Measurements from ENCODE around the gene FAM168A. TPM values are rescaled to one million over a fixed set of nuclear protein-coding genes. Genes with fewer than 3 reads are reported as not detected.
"Not testable (repeated sequence)": the region's sequence is repeated elsewhere in the genome, so short reads cannot be mapped to it uniquely, and the experiment has no call there.

The FAM168A gene
- total RNA-seq, 1 experiment from 2014 or later, result 30.4 TPM

- no peak overlapping the region for H3K4me3 Mint-ChIP-seq (ENCODE audit: low read depth, unreplicated experiment)
- no peaks in the 10 kb centered on the region for H3K27me3 Mint-ChIP-seq (ENCODE audit: unreplicated experiment)
- H3K36me3 Mint-ChIP-seq (ENCODE audit: insufficient read depth, unreplicated experiment), result no peaks in the 10 kb centered on the region
- CTCF ChIA-PET, result no interaction called here
- DNase-seq, result no peak
- no peaks in the 10 kb centered on the region for H3K9me3 Mint-ChIP-seq (ENCODE audit: low read depth, unreplicated experiment)
- BruUV-seq (replicated peaks), result no TSS peak
- intact Hi-C loops (cut with micrococcal nuclease; ENCODE audit: unreplicated experiment), result no loop called here
- H3K4me1 Mint-ChIP-seq (ENCODE audit: low read depth, unreplicated experiment), result no peaks in the 10 kb centered on the region
- TF ChIP-seq CTCF (IDR thresholded peaks at IDR 0.05; ENCODE audit: unreplicated experiment), result no peak
- H3K27ac Mint-ChIP-seq (ENCODE audit: unreplicated experiment), result no peak overlapping the region
Observed at GRCh38 chr11:73579641-73580434, 18.1 kb downstream of the FAM168A start.

GRCh38 chr11:73578592-73579185 is 19.2 kb downstream of the FAM168A start:
- no peak for TF ChIP-seq CTCF (IDR thresholded peaks at IDR 0.05; ENCODE audit: unreplicated experiment)
- H3K36me3 Mint-ChIP-seq (ENCODE audit: insufficient read depth, unreplicated experiment), result no peaks in the 10 kb centered on the region
- no peaks in the 10 kb centered on the region for H3K27me3 Mint-ChIP-seq (ENCODE audit: unreplicated experiment)
- BruUV-seq (replicated peaks), result no TSS peak
- no peak overlapping the region for H3K4me3 Mint-ChIP-seq (ENCODE audit: low read depth, unreplicated experiment)
- CTCF ChIA-PET, result no interaction called here
- no peak overlapping the region for H3K27ac Mint-ChIP-seq (ENCODE audit: unreplicated experiment)
- no peaks in the 10 kb centered on the region for H3K9me3 Mint-ChIP-seq (ENCODE audit: low read depth, unreplicated experiment)
- intact Hi-C loops (cut with micrococcal nuclease; ENCODE audit: unreplicated experiment), result no loop called here
- H3K4me1 Mint-ChIP-seq (ENCODE audit: low read depth, unreplicated experiment), result no peaks in the 10 kb centered on the region
- no peak for DNase-seq

- H3K4me3 Mint-ChIP-seq (ENCODE audit: low read depth, unreplicated experiment), result no peak overlapping the region
- no peak for TF ChIP-seq CTCF (IDR thresholded peaks at IDR 0.05; ENCODE audit: unreplicated experiment)
- BruUV-seq (replicated peaks), result no TSS peak
- CTCF ChIA-PET, result no interaction called here
- no peak overlapping the region for H3K27ac Mint-ChIP-seq (ENCODE audit: unreplicated experiment)
- no peaks in the 10 kb centered on the region for H3K36me3 Mint-ChIP-seq (ENCODE audit: insufficient read depth, unreplicated experiment)
- no peaks in the 10 kb centered on the region for H3K27me3 Mint-ChIP-seq (ENCODE audit: unreplicated experiment)
- no peaks in the 10 kb centered on the region for H3K9me3 Mint-ChIP-seq (ENCODE audit: low read depth, unreplicated experiment)
- intact Hi-C loops (cut with micrococcal nuclease; ENCODE audit: unreplicated experiment), result no loop called here
- no peak for DNase-seq
- H3K4me1 Mint-ChIP-seq (ENCODE audit: low read depth, unreplicated experiment), result no peaks in the 10 kb centered on the region
Observed at GRCh38 chr11:73577496-73577917, 20.4 kb downstream of the FAM168A start.

GRCh38 chr11:73576185-73576614 is 21.7 kb downstream of the FAM168A start:
- no peak for TF ChIP-seq CTCF (IDR thresholded peaks at IDR 0.05; ENCODE audit: unreplicated experiment)
- no peaks in the 10 kb centered on the region for H3K27me3 Mint-ChIP-seq (ENCODE audit: unreplicated experiment)
- CTCF ChIA-PET, result no interaction called here
- intact Hi-C loops (cut with micrococcal nuclease; ENCODE audit: unreplicated experiment), result no loop called here
- no peak overlapping the region for H3K4me3 Mint-ChIP-seq (ENCODE audit: low read depth, unreplicated experiment)
- DNase-seq, result no peak
- H3K4me1 Mint-ChIP-seq (ENCODE audit: low read depth, unreplicated experiment), result no peaks in the 10 kb centered on the region
- no peak overlapping the region for H3K27ac Mint-ChIP-seq (ENCODE audit: unreplicated experiment)
- no TSS peak for BruUV-seq (replicated peaks)
- no peaks in the 10 kb centered on the region for H3K36me3 Mint-ChIP-seq (ENCODE audit: insufficient read depth, unreplicated experiment)
- H3K9me3 Mint-ChIP-seq (ENCODE audit: low read depth, unreplicated experiment), result no peaks in the 10 kb centered on the region

GRCh38 chr11:73571982-73572381 is 25.9 kb downstream of the FAM168A start:
- DNase-seq; H3K27me3 Mint-ChIP-seq (ENCODE audit: unreplicated experiment); CTCF ChIA-PET; H3K27ac Mint-ChIP-seq (ENCODE audit: unreplicated experiment); intact Hi-C loops (cut with micrococcal nuclease; ENCODE audit: unreplicated experiment); H3K36me3 Mint-ChIP-seq (ENCODE audit: insufficient read depth, unreplicated experiment); H3K4me1 Mint-ChIP-seq (ENCODE audit: low read depth, unreplicated experiment); H3K4me3 Mint-ChIP-seq (ENCODE audit: low read depth, unreplicated experiment); H3K9me3 Mint-ChIP-seq (ENCODE audit: low read depth, unreplicated experiment); BruUV-seq (replicated peaks): not testable (repeated sequence)

Measured in Calu3 (cell line).